ENCODE data around the gene MMP15.

MMP15 gene

GRCh38 chr16:57988929-57989328 is 36.6 kb upstream of the MMP15 start:
- DNase-seq (ENCODE audit: low spot score in 2 of 2) (no peak), ATAC-seq (replicated peaks; ENCODE audit: extremely low read depth, poor library complexity, severe bottlenecking) (no peak)
- no peak overlapping the region for H3K4me3 Mint-ChIP-seq
- H3K27ac Mint-ChIP-seq (ENCODE audit: low read depth): no peak overlapping the region
- peaks cover 12% of the 10 kb centered on the region for H3K4me1 Mint-ChIP-seq
- no peaks in the 10 kb centered on the region for H3K9me3 Mint-ChIP-seq
- peaks cover 5% of the 10 kb centered on the region for H3K36me3 Mint-ChIP-seq (ENCODE audit: insufficient read depth)
- no peaks in the 10 kb centered on the region for H3K27me3 Mint-ChIP-seq

DNA sequence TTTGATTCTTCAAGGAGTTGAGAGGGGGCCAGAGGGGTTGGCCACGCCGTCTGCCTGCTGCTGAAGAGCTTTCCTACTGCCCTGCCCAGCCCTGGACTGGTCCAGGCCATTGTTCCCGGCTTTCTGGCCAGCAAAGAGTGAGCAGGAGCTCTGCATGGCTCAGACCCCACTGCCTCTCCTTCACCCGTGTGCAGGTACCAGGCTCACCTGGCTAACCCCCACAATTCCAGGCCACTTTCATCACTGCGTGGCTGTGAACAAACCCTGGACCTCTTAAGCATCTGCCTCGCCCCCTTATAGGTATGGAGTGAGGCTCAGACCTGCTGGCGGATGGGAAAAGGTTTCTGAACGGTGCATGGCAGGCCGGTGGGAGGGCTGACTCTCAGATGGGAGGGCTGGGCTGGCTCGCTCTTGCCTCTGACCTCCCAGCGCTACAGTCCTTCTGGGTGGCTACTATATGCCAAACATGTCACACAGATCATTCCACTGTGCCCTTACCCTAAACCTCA is 33.9 kb upstream of the MMP15 start:
- Mint-ChIP-seq H3K27me3 (no peaks in the 10 kb centered on the region), H3K36me3 (ENCODE audit: insufficient read depth) (peaks cover 10% of the 10 kb centered on the region), H3K4me1 (peaks cover 26% of the 10 kb centered on the region), H3K27ac (ENCODE audit: low read depth) (no peak overlapping the region), H3K4me3 (no peak overlapping the region), H3K9me3 (no peaks in the 10 kb centered on the region)
- ATAC-seq (replicated peaks; ENCODE audit: extremely low read depth, poor library complexity, severe bottlenecking) (no peak), DNase-seq (ENCODE audit: low spot score in 2 of 2) (no peak)

DNA sequence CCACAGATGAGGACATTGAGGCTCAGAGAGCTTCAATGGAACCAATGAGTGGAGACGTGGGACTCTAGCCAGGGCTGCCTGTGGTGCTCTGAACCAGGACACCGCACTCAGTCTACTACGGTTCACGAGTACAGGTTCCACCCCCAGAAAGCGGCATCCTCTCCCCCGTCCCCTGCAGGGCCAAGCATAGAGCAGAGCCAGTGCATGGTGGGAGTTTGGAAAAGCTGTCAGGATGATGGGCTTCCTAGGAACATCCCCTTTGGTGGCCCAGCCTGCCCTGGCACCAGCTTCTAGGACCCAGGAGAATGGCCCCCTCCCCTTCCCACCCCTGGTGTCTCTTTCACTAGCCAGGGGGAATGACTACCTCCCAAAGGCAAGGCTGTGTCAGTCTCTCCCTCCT is 33.5 kb upstream of the MMP15 start:
- no peak for DNase-seq (ENCODE audit: low spot score in 2 of 2)
- ATAC-seq (replicated peaks; ENCODE audit: extremely low read depth, poor library complexity, severe bottlenecking): no peak
- no peak overlapping the region for H3K27ac Mint-ChIP-seq (ENCODE audit: low read depth)
- no peak overlapping the region for H3K4me3 Mint-ChIP-seq
- H3K36me3 Mint-ChIP-seq (ENCODE audit: insufficient read depth): peaks cover 11% of the 10 kb centered on the region
- no peaks in the 10 kb centered on the region for H3K27me3 Mint-ChIP-seq
- peaks cover 26% of the 10 kb centered on the region for H3K4me1 Mint-ChIP-seq
- no peaks in the 10 kb centered on the region for H3K9me3 Mint-ChIP-seq

- no peaks in the 10 kb centered on the region for H3K9me3 Mint-ChIP-seq
- no peak for DNase-seq (ENCODE audit: low spot score in 2 of 2)
- no peak overlapping the region for H3K4me3 Mint-ChIP-seq
- no peak for ATAC-seq (replicated peaks; ENCODE audit: extremely low read depth, poor library complexity, severe bottlenecking)
- H3K4me1 Mint-ChIP-seq: peaks cover 40% of the 10 kb centered on the region
- peaks cover 24% of the 10 kb centered on the region for H3K36me3 Mint-ChIP-seq (ENCODE audit: insufficient read depth)
- no peak overlapping the region for H3K27ac Mint-ChIP-seq (ENCODE audit: low read depth)
- no peaks in the 10 kb centered on the region for H3K27me3 Mint-ChIP-seq
Observed at GRCh38 chr16:57993438-57993837, 32.1 kb upstream of the MMP15 start.

- Mint-ChIP-seq H3K4me1 (peaks cover 44% of the 10 kb centered on the region), H3K9me3 (no peaks in the 10 kb centered on the region), H3K4me3 (no peak overlapping the region), H3K27me3 (no peaks in the 10 kb centered on the region), H3K36me3 (ENCODE audit: insufficient read depth) (peaks cover 25% of the 10 kb centered on the region), H3K27ac (ENCODE audit: low read depth) (peak overlapping the region; percentile 85)
- DNase-seq (ENCODE audit: low spot score in 2 of 2) (no peak), ATAC-seq (replicated peaks; ENCODE audit: extremely low read depth, poor library complexity, severe bottlenecking) (no peak)
Observed at GRCh38 chr16:57993897-57994296, 31.7 kb upstream of the MMP15 start.

DNA sequence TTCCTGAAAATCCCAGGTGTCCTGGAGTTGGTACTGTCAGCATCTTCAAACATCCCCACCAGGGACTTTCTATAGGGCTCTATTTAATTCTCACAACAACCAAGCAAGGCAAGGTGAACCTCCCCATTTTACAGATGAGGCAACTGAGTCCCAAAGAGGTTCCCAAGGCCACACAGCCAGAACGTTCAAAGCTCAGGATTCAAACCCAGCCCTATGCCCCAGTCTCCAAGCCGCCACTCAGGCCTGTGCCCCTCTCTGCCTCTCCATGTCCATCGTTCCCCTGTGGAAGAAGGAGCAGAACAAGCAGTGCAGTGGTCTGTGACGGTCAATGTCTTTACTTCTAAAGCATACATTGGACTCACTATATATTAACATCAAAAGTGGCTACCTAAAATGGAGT is 31.2 kb upstream of the MMP15 start:
- ATAC-seq (replicated peaks; ENCODE audit: extremely low read depth, poor library complexity, severe bottlenecking): no peak
- Mint-ChIP-seq H3K9me3 (no peaks in the 10 kb centered on the region), H3K4me3 (peak overlapping the region; percentile 45), H3K36me3 (ENCODE audit: insufficient read depth) (peaks cover 27% of the 10 kb centered on the region), H3K27ac (ENCODE audit: low read depth) (peak overlapping the region; percentile 85), H3K4me1 (peaks cover 49% of the 10 kb centered on the region), H3K27me3 (no peaks in the 10 kb centered on the region)
- no peak for DNase-seq (ENCODE audit: low spot score in 2 of 2)

GRCh38 chr16:57994778-57995177 is 30.8 kb upstream of the MMP15 start:
- Mint-ChIP-seq H3K9me3 (no peaks in the 10 kb centered on the region), H3K36me3 (ENCODE audit: insufficient read depth) (peaks cover 31% of the 10 kb centered on the region), H3K4me1 (peaks cover 51% of the 10 kb centered on the region), H3K4me3 (peak overlapping the region; percentile 45), H3K27me3 (no peaks in the 10 kb centered on the region), H3K27ac (ENCODE audit: low read depth) (peak overlapping the region; percentile 85)
- no peak for ATAC-seq (replicated peaks; ENCODE audit: extremely low read depth, poor library complexity, severe bottlenecking)
- DNase-seq (ENCODE audit: low spot score in 2 of 2): peak in 1 of 2 donors; percentile 24

DNA sequence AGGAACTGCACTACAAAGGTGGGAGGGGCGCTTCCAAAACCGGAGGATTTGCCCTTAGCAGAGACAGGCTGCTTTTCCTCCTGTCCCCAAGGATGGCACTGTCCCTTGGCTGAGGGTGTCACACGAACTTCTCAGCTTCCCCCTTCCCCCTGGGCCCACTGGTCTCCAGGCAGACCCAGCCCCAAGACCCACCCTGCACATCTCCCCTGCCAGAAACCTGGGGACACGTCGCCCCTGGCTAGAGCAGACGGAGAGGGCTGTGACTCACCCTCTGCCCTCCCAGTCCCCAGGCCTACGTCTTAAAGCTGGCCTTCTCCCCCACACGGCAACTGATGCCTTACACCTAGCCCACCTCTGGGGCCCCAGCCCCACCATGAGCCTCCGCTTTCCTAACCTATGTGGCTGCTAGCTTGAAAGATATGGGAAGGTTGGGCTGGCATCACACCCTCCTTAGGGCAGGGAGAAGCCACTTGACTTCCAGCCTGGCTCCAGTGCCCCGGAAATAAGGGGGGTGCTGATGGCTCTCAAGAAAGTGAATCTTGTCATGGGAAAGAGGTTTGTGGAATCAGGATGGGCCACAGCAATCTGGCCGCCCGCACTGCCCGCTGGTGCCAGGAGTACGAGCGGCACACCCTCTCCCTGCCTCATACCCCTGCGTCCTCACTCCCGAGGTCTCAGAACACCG is 29.7 kb upstream of the MMP15 start:
- Mint-ChIP-seq H3K4me1 (peaks cover 51% of the 10 kb centered on the region), H3K27ac (ENCODE audit: low read depth) (peak overlapping the region; percentile 44), H3K36me3 (ENCODE audit: insufficient read depth) (peaks cover 33% of the 10 kb centered on the region), H3K9me3 (no peaks in the 10 kb centered on the region), H3K4me3 (peak overlapping the region; percentile 43), H3K27me3 (no peaks in the 10 kb centered on the region)
- DNase-seq (ENCODE audit: low spot score in 2 of 2): no peak
- ATAC-seq (replicated peaks; ENCODE audit: extremely low read depth, poor library complexity, severe bottlenecking): no peak

- peak overlapping the region; percentile 77 for H3K4me3 Mint-ChIP-seq
- peak overlapping the region; percentile 44 for H3K27ac Mint-ChIP-seq (ENCODE audit: low read depth)
- no peaks in the 10 kb centered on the region for H3K9me3 Mint-ChIP-seq
- peaks cover 54% of the 10 kb centered on the region for H3K4me1 Mint-ChIP-seq
- no peaks in the 10 kb centered on the region for H3K27me3 Mint-ChIP-seq
- H3K36me3 Mint-ChIP-seq (ENCODE audit: insufficient read depth): peaks cover 38% of the 10 kb centered on the region
- ATAC-seq (replicated peaks; ENCODE audit: extremely low read depth, poor library complexity, severe bottlenecking) (no peak), DNase-seq (ENCODE audit: low spot score in 2 of 2) (no peak)
Observed at GRCh38 chr16:57996406-57997175, 29.0 kb upstream of the MMP15 start.

GRCh38 chr16:57997176-57997527 is 28.4 kb upstream of the MMP15 start:
- Mint-ChIP-seq H3K9me3 (no peaks in the 10 kb centered on the region), H3K27ac (ENCODE audit: low read depth) (no peak overlapping the region), H3K4me3 (peak overlapping the region; percentile 77), H3K36me3 (ENCODE audit: insufficient read depth) (peaks cover 38% of the 10 kb centered on the region), H3K27me3 (no peaks in the 10 kb centered on the region), H3K4me1 (peaks cover 60% of the 10 kb centered on the region)
- ATAC-seq (replicated peaks; ENCODE audit: extremely low read depth, poor library complexity, severe bottlenecking): no peak
- DNase-seq (ENCODE audit: low spot score in 2 of 2): no peak

DNA sequence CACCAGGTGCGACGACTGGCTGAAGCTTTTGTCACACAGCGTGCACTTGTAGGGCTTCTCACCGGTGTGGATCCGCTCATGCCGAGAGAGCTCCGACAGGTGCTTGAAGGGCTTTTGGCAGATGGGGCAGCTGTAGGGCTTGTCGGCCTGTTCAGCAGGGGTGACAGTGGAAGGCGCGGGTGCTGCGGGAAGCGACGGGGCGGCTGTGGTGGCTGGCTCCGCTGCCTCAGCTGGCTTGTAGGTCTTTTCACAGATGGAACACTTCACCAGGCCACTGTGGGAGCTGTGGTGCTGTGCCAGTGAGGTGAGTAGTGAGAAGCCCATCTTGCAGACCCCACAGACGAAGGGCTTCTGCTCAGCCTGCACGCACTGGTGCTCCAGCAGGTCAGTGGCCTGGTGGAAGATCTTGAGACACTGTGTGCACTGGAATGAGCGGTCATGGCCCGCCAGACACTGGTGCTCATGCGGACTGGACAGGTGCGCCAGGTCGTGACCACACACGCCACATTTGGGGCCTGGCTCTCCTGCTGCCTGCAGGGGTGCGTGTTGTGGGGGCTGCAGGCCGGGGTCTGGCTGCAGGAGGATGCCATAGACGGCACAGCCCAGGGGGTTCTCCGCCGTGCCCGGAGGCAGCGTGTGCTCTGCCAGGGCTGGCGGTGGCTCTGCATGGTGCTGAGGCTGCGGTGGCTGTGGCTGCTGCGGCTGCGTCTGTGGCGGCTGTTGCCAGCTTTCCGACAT is 27.9 kb upstream of the MMP15 start:
- Mint-ChIP-seq H3K4me1 (peaks cover 61% of the 10 kb centered on the region), H3K36me3 (ENCODE audit: insufficient read depth) (peaks cover 40% of the 10 kb centered on the region), H3K4me3 (peak overlapping the region; percentile 77), H3K27me3 (no peaks in the 10 kb centered on the region), H3K9me3 (no peaks in the 10 kb centered on the region), H3K27ac (ENCODE audit: low read depth) (no peak overlapping the region)
- no peak for ATAC-seq (replicated peaks; ENCODE audit: extremely low read depth, poor library complexity, severe bottlenecking)
- DNase-seq (ENCODE audit: low spot score in 2 of 2): no peak

DNA sequence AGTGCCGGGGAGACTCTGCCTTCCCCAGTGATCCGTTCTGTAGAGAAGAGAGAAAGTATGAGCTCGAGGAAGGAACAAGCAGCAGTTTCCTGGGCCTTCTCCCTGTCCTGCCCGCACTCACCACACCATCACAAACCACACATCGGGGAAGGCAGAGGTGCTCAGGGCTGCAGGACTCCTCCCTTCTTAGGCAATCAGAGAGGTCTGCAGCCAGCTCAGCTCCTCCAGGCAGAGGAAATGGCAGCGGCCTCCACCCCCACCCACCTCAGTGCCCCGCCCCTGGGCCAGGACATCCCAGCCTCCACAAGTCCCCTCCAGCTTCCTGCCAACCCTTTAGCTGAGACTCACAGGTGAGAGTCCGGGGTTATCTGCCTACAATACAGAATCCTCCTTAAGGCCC is 27.1 kb upstream of the MMP15 start:
- Mint-ChIP-seq H3K4me3 (peak overlapping the region; percentile 77), H3K27ac (ENCODE audit: low read depth) (peak overlapping the region; percentile 63), H3K9me3 (no peaks in the 10 kb centered on the region), H3K4me1 (peaks cover 59% of the 10 kb centered on the region), H3K27me3 (no peaks in the 10 kb centered on the region), H3K36me3 (ENCODE audit: insufficient read depth) (peaks cover 42% of the 10 kb centered on the region)
- ATAC-seq (replicated peaks; ENCODE audit: extremely low read depth, poor library complexity, severe bottlenecking) (peak; percentile 15), DNase-seq (ENCODE audit: low spot score in 2 of 2) (peak; percentile 19 to 33)
